Measurements from ENCODE around the gene OR10D3.

The OR10D3 gene

DNA sequence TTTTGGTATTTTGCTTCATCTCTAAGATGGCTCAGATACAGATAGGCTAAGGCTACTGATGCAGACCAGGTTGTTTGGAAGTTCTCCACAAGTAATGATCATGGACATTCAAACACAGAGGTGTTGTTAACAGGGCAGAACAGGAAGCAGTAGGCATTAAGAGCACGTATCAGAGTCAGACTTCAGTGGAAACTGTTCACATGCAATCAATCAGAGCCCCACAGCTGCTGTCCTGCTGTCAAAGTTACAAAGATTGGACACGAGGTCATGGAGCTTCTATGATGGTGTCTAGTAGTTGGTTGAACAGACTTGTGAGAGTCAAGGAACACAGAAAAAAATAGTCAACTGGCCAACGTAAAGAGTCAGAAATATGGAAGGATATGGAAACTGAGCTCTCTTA is 19.8 kb downstream of the OR10D3 start:
- TF ChIP-seq, protein P1, sequence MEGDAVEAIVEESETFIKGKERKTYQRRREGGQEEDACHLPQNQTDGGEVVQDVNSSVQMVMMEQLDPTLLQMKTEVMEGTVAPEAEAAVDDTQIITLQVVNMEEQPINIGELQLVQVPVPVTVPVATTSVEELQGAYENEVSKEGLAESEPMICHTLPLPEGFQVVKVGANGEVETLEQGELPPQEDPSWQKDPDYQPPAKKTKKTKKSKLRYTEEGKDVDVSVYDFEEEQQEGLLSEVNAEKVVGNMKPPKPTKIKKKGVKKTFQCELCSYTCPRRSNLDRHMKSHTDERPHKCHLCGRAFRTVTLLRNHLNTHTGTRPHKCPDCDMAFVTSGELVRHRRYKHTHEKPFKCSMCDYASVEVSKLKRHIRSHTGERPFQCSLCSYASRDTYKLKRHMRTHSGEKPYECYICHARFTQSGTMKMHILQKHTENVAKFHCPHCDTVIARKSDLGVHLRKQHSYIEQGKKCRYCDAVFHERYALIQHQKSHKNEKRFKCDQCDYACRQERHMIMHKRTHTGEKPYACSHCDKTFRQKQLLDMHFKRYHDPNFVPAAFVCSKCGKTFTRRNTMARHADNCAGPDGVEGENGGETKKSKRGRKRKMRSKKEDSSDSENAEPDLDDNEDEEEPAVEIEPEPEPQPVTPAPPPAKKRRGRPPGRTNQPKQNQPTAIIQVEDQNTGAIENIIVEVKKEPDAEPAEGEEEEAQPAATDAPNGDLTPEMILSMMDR (IDR thresholded peaks at IDR 0.05; ENCODE audit: extremely low read depth, insufficient read depth, missing control alignments), result no peak
- in situ Hi-C loops (cut with MboI; ENCODE audit: low pct_unique_long_range_greater_than_20kb, low sequenced_read_pairs, unreplicated experiment), result no loop called here
- DNase-seq (ENCODE audit: low spot score), result no peak

DNA sequence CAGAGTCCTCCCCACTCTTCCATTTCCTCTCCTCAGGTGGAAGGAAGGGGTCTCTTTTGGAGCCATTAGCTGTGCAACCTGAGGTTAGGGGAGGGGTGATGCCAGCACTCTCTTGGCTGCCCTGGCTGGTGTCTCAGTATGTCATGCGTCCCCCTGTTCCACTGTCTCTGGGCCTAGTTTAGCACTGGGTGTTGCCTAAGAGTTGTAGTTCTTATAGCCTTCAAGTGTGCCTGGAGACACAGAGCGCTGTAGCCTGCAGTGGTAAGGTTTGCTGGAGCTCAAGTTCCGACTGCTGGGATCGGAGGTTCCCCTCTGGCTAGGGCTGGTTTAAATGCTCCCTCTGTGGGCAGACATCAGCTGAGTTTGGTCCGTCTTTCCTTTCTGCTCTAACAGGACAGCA is 20.9 kb downstream of the OR10D3 start:
- in situ Hi-C loops (cut with MboI; ENCODE audit: low pct_unique_long_range_greater_than_20kb, low sequenced_read_pairs, unreplicated experiment), result no loop called here
- DNase-seq (ENCODE audit: low spot score), result no peak
- TF ChIP-seq, protein P1 (IDR thresholded peaks at IDR 0.05; ENCODE audit: extremely low read depth, insufficient read depth, missing control alignments), result no peak

DNA sequence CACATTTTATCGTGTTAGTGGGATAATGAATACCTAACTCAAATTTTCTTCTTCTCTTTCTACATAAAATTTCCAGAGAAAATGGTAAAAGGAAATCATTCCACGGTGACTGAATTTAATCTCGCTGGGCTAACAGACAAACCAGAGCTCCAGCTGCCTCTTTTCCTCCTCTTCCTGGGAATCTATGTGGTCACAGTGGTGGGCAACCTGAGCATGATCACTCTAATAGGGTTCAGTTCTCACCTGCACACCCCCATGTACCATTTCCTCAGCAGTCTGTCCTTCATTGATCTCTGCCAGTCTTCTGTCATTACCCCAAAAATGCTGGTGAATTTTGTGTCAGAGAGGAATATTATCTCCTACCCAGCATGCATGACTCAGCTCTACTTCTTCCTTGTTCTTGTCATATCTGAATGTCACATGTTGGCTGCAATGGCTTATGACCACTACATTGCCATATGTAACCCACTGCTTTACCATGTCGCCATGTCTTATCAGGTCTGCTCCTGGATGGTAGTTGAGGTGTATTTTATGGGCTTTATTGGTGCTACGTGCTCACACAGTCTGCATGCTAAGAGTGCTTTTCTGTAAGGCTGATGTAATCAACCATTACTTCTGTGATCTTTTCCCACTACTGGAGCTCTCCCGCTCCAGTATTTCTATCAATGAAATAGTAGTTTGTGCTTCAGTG is 24.1 kb downstream of the OR10D3 start:
- in situ Hi-C loops (cut with MboI; ENCODE audit: low pct_unique_long_range_greater_than_20kb, low sequenced_read_pairs, unreplicated experiment), result no loop called here
- TF ChIP-seq, protein P1 (IDR thresholded peaks at IDR 0.05; ENCODE audit: extremely low read depth, insufficient read depth, missing control alignments), result no peak
- DNase-seq (ENCODE audit: low spot score), result no peak

DNA sequence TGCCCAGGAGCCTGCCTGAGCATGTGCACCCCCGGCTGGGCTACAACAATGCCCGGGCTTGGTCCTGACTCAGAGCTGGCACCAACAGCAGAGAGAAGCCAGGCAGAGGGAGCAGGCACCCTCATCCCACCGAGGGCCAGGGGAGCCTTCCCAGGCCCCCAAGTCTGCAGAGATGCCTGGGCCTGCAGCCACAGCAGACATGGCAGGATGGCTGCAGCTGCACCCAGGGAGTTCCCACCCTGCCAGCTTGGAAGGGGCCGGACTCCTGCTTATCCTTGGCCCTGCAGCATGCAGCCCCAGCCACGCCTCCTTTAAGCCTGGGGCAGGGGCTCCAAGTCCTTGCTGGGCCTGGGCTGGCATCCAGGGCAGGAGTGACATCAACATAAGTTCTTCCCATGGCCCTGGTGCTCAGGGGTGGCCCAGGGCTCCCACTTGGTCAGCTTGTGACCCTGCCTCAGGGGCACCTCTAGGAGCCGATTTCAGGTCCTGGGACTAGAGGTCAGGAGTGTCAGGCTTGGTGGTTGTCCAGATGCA is 26.7 kb downstream of the OR10D3 start:
- no peak for DNase-seq (ENCODE audit: low spot score)
- TF ChIP-seq, protein P1 (IDR thresholded peaks at IDR 0.05; ENCODE audit: extremely low read depth, insufficient read depth, missing control alignments), result no peak
- in situ Hi-C loops (cut with MboI; ENCODE audit: low pct_unique_long_range_greater_than_20kb, low sequenced_read_pairs, unreplicated experiment), result no loop called here

DNA sequence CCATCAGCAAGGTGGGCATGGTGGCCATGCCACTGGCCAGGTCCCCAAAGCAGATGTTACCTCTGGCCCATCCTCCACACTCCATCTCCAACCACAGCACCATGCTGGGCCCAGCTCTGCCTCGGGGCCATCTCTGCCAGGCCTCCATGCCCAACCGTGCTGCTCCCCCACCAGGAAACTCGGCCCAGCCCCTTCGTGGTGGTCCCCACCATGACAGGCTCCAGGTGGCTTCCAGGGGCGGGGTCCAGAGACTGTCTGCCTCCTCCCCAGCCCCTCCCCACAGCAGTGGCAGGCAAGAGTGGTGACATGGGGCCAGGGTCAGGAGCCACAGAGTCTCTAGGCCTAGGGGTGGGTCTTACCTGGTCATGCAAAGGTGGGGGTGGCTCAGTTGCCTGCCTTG is 27.3 kb downstream of the OR10D3 start:
- in situ Hi-C loops (cut with MboI; ENCODE audit: low pct_unique_long_range_greater_than_20kb, low sequenced_read_pairs, unreplicated experiment), result no loop called here
- TF ChIP-seq, protein P1 (IDR thresholded peaks at IDR 0.05; ENCODE audit: extremely low read depth, insufficient read depth, missing control alignments), result no peak
- no peak for DNase-seq (ENCODE audit: low spot score)

DNA sequence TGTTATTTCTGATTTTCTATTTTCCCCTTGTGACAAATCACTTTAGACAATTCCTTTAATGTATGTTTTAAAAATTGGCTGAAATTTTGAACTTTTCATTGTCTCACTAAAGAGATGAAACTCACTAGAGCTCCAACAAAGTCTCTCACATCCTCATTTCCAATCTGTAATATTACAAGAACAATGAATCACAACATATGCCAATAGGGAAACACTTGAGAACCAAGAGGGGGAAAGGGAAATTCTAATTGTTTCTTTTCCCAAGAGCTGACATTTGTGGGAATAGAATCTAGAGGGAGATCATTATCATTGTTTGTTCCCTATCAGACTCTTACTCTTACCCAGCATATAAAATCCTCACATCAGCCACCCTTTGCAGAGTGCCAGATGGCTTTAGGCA is 28.2 kb downstream of the OR10D3 start:
- TF ChIP-seq, protein P1 (IDR thresholded peaks at IDR 0.05; ENCODE audit: extremely low read depth, insufficient read depth, missing control alignments), result no peak
- in situ Hi-C loops (cut with MboI; ENCODE audit: low pct_unique_long_range_greater_than_20kb, low sequenced_read_pairs, unreplicated experiment), result no loop called here

More for the DNA sequence above, 28.2 kb downstream of the OR10D3 start:
- no peak for DNase-seq (ENCODE audit: low spot score)
